SU-DHL-6 (cell line): ENCODE data around the gene OR5AU1.

Experiments
- H2AFZ ChIP-seq: fragments of 200-600 bp; sonication (generic); 2 replicates; pipeline ENCODE4 v1.6.1; 2014; ENCODE audit warnings: low read depth, mild to moderate bottlenecking, moderate library complexity, mixed read lengths, antibody characterized with exemption, low read length; ENCODE audit not compliant: severe bottlenecking
- H3F3A ChIP-seq: fragments of 200-600 bp; shearing (Covaris generic); 2 replicates; pipeline ENCODE4 v1.6.0; 2016; ENCODE audit warnings: antibody characterized with exemption, mild to moderate bottlenecking; ENCODE audit not compliant: insufficient read depth
- H3K27ac ChIP-seq: fragments of 200-600 bp; sonication (generic); 2 replicates; pipeline ENCODE4 v1.5.1; 2016; ENCODE audit warnings: low read depth, mild to moderate bottlenecking, low read length, moderate library complexity, mixed read lengths
- H3K27me3 ChIP-seq: fragments of 200-600 bp; sonication (generic), shearing (Covaris generic); 2 replicates; pipeline ENCODE4 v1.6.0; 2014; ENCODE audit warnings: mild to moderate bottlenecking, low read length
- H3K36me3 ChIP-seq: fragments of 200-600 bp; sonication (generic); 2 replicates; pipeline ENCODE4 v1.6.1; 2014; ENCODE audit warnings: mild to moderate bottlenecking, low read length, mixed read lengths
- H3K4me2 ChIP-seq: fragments of 300-600, 200-600 bp; shearing (Covaris generic), sonication (generic); 2 replicates; pipeline ENCODE4 v1.6.0; 2014; ENCODE audit warnings: low read length, low read depth, mild to moderate bottlenecking; ENCODE audit not compliant: poor library complexity, severe bottlenecking
- H3K4me3 ChIP-seq: fragments of 200-600 bp; sonication (generic); 2 replicates; pipeline ENCODE4 v1.5.1; 2014; ENCODE audit warnings: antibody characterized with exemption, low read length, mild to moderate bottlenecking, mixed read lengths; ENCODE audit not compliant: insufficient read depth, poor library complexity, severe bottlenecking
- H3K79me2 ChIP-seq: fragments of 200-600 bp; sonication (generic); 2 replicates; pipeline ENCODE4 v1.6.1; 2014; ENCODE audit warnings: mild to moderate bottlenecking, low read length, moderate library complexity; ENCODE audit not compliant: insufficient read depth
- H3K9ac ChIP-seq: fragments of 200-600 bp; sonication (generic); 2 replicates; pipeline ENCODE4 v1.7.0; 2014; ENCODE audit warnings: mild to moderate bottlenecking, low read length
- H3K9me2 ChIP-seq: fragments of 200-600 bp; sonication (generic); replicated peaks from 2 replicates; pipeline ENCODE4 v1.6.1; 2014; ENCODE audit warnings: low read length; ENCODE audit not compliant: insufficient read depth
- H3K9me3 ChIP-seq: fragments of 200-600 bp; sonication (generic); 2 replicates; pipeline ENCODE4 v1.6.1; 2014; ENCODE audit warnings: low read length, mixed read lengths; ENCODE audit not compliant: insufficient read depth
- H4K20me1 ChIP-seq: fragments of 200-600 bp; sonication (generic); 2 replicates; pipeline ENCODE4 v1.6.1; 2014; ENCODE audit warnings: low read depth, mild to moderate bottlenecking, antibody characterized with exemption, low read length, moderate library complexity, mixed read lengths
- CTCF ChIP-seq: fragments of 200-600 bp; sonication (generic); IDR thresholded peaks from one replicate; pipeline ENCODE4 v1.5.1; 2017; ENCODE audit warnings: antibody characterized with exemption, mild to moderate bottlenecking, low read length, moderate library complexity; ENCODE audit not compliant: insufficient read depth, poor library complexity, severe bottlenecking
- EZH2phosphoT487 ChIP-seq: fragments of 200-600 bp; sonication (generic), shearing (Covaris generic); conservative IDR thresholded peaks from 2 replicates; pipeline ENCODE4 v1.6.1; 2018; ENCODE audit warnings: mild to moderate bottlenecking, antibody characterized with exemption, low read length, moderate library complexity, mixed read lengths

Gene OR5AU1

GRCh38 chr14:21194597-21194996, 38.7 kb upstream of the OR5AU1 start:
- H2AFZ ChIP-seq: no peak overlapping the region
- no peak for TF ChIP-seq CTCF
- TF ChIP-seq EZH2phosphoT487: no peak
- no peaks in the 10 kb centered on the region for H3K9me2 ChIP-seq
- no peak overlapping the region for H3K27ac ChIP-seq
- no peak overlapping the region for H3K9ac ChIP-seq
- no peaks in the 10 kb centered on the region for H3K36me3 ChIP-seq
- peaks cover 4% of the 10 kb centered on the region; the same call in 1 of the 2 replicates for H3F3A ChIP-seq
- no peaks in the 10 kb centered on the region for H3K9me3 ChIP-seq
- no peak overlapping the region for H3K4me2 ChIP-seq
- no peak overlapping the region for H3K4me3 ChIP-seq
- H3K27me3 ChIP-seq: no peaks in the 10 kb centered on the region
- H4K20me1 ChIP-seq: no peaks in the 10 kb centered on the region
- no peaks in the 10 kb centered on the region for H3K79me2 ChIP-seq

GRCh38 chr14:21192875-21193535, 37.1 kb upstream of the OR5AU1 start:
- Histone ChIP-seq H3K9me3 (no peaks in the 10 kb centered on the region), H3K4me3 (no peak overlapping the region), H3K79me2 (no peaks in the 10 kb centered on the region), H2AFZ (no peak overlapping the region), H3K36me3 (no peaks in the 10 kb centered on the region), H3K4me2 (no peak overlapping the region), H3F3A (no peaks in the 10 kb centered on the region), H3K27ac (no peak overlapping the region), H4K20me1 (no peaks in the 10 kb centered on the region), H3K27me3 (no peaks in the 10 kb centered on the region), H3K9ac (no peak overlapping the region), H3K9me2 (no peaks in the 10 kb centered on the region)
- no peak for TF ChIP-seq CTCF
- TF ChIP-seq EZH2phosphoT487: no peak

GRCh38 chr14:21192447-21192822, 36.6 kb upstream of the OR5AU1 start:
- H4K20me1 ChIP-seq: no peaks in the 10 kb centered on the region
- H3K9me3 ChIP-seq: no peaks in the 10 kb centered on the region
- no peak overlapping the region for H3K27ac ChIP-seq
- no peak overlapping the region for H3K4me3 ChIP-seq
- H3K9ac ChIP-seq: no peak overlapping the region
- no peak for TF ChIP-seq CTCF
- H3K36me3 ChIP-seq: no peaks in the 10 kb centered on the region
- H3K9me2 ChIP-seq: no peaks in the 10 kb centered on the region
- H3F3A ChIP-seq: no peaks in the 10 kb centered on the region
- H3K79me2 ChIP-seq: no peaks in the 10 kb centered on the region
- H2AFZ ChIP-seq: peak overlapping the region; percentile 60
- H3K27me3 ChIP-seq: no peaks in the 10 kb centered on the region
- H3K4me2 ChIP-seq: peak overlapping the region; percentile 41
